Measurements from ENCODE around the gene TMEM45A.
A peak's percentile ranks its signal among the peaks of the same experiment; 100 is the strongest.
"Not testable (repeated sequence)": the region's sequence is repeated elsewhere in the genome, so short reads cannot be mapped to it uniquely, and the experiment has no call there.

TMEM45A gene

GRCh38 chr3:100492059-100493006 lies at the start of gene TMEM45A:
Gene TMEM45A (plus strand): TSS chr3:100492619. CDS start chr3:100555212, 62,593 bp downstream.
- peak; percentile 73 for DNase-seq

- DNase-seq: no peak
Observed at GRCh38 chr3:100443690-100444089, 48.7 kb upstream of the TMEM45A start.

- DNase-seq: not testable (repeated sequence)
Observed at GRCh38 chr3:100447067-100447466, 45.4 kb upstream of the TMEM45A start.

GRCh38 chr3:100448079-100448478 lies 44.3 kb upstream of the TMEM45A start:
- DNase-seq: no peak

GRCh38 chr3:100449214-100449613 lies 43.2 kb upstream of the TMEM45A start:
- DNase-seq: no peak

- no peak for DNase-seq
Observed at GRCh38 chr3:100454677-100455076, 37.7 kb upstream of the TMEM45A start.

- no peak for DNase-seq
Observed at GRCh38 chr3:100455841-100456550, 36.4 kb upstream of the TMEM45A start.

GRCh38 chr3:100456745-100457144 lies 35.7 kb upstream of the TMEM45A start:
- DNase-seq: no peak

GRCh38 chr3:100457811-100458210 lies 34.6 kb upstream of the TMEM45A start:
- DNase-seq: no peak

- no peak for DNase-seq
Observed at GRCh38 chr3:100458814-100459213, 33.6 kb upstream of the TMEM45A start.

GRCh38 chr3:100463002-100463401 lies 29.4 kb upstream of the TMEM45A start:
- peak; percentile 43 for DNase-seq

GRCh38 chr3:100463646-100464155 lies 28.7 kb upstream of the TMEM45A start:
- no peak for DNase-seq

- DNase-seq: no peak
Observed at GRCh38 chr3:100465892-100466777, 26.3 kb upstream of the TMEM45A start.

GRCh38 chr3:100467133-100467532 lies 25.3 kb upstream of the TMEM45A start:
- no peak for DNase-seq

- DNase-seq: no peak
Observed at GRCh38 chr3:100468676-100469075, 23.7 kb upstream of the TMEM45A start.

- no peak for DNase-seq
Observed at GRCh38 chr3:100470951-100471350, 21.5 kb upstream of the TMEM45A start.

GRCh38 chr3:100471444-100471843 lies 21.0 kb upstream of the TMEM45A start:
- no peak for DNase-seq

- DNase-seq: not testable (repeated sequence)
Observed at GRCh38 chr3:100477851-100478360, 14.5 kb upstream of the TMEM45A start.

- not testable (repeated sequence) for DNase-seq
Observed at GRCh38 chr3:100478521-100478920, 13.9 kb upstream of the TMEM45A start.

- no peak for DNase-seq
Observed at GRCh38 chr3:100480081-100480480, 12.3 kb upstream of the TMEM45A start.

- DNase-seq: no peak
Observed at GRCh38 chr3:100482176-100482575, 10.2 kb upstream of the TMEM45A start.

- no peak for DNase-seq
Observed at GRCh38 chr3:100483529-100483928, 8.9 kb upstream of the TMEM45A start.
